T-helper 22 cell (primary cell): ENCODE results near the gene MAP3K20.
"Not testable (repeated sequence)": the region's sequence is repeated elsewhere in the genome, so short reads cannot be mapped to it uniquely, and the experiment has no call there.

ENCODE experiments used
- DNase-seq: peaks from one replicate; pipeline ENCODE4 v3.0.0-alpha.2; 2020; ENCODE audit warnings: low read depth

The MAP3K20 gene

GRCh38 chr2:173280853-173281252 is 205.2 kb downstream of the MAP3K20 start:
- no peak for DNase-seq

DNA sequence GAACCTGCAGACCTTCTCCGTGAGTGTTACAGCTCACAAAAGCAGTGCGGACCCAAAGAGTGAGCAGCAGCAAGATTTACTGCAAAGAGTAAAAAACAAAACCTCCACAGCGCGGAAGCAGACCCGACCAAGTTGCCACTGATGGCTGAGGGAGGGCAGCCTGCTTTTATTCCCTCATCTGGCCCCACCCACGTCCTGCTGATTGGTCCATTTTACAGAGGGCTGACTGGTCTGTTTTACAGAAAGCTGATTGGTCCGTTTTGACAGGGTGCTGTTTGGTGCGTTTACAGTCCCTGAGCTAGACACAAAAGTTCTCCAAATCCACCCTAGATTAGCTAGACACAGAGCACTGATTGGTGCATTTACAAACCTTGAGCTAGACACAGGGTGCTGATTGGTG is 206.3 kb downstream of the MAP3K20 start:
- DNase-seq, result not testable (repeated sequence)

GRCh38 chr2:173282795-173283545 is 207.3 kb downstream of the MAP3K20 start:
- no peak for DNase-seq

DNA sequence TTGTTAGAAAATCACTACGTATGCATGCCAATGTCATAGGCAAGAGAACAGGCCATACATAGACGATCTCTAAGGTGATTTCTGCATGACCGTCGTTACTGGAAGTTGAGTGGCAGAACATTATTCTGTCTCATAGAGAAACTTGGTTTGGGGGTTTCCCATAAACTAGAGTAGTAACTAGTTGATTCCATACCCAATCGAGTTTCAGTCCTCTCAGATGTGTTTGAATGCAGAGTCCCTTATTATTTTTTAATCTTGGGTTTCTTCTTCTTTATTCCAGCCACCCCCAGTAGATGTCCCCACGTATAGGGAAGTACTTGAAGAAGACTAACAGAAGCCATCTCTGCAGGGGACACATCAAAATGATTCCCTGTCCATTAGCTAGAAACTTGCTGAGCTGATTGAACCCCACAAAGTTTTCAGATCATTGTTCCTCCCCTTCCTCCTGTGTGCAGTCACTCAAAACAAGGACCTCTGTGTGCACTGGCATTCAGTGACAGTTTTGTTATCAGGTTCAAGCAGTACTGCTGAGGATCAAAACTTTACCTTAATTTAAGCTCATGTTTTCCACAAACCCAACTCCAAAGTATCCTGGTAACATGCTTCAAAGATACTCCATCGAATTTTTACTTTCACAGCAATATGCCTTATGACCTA is 210.6 kb downstream of the MAP3K20 start:
- no peak for DNase-seq

- no peak for DNase-seq
These were observed 211.9 kb downstream of the MAP3K20 start for GRCh38 chr2:173287594-173287993.

- DNase-seq, result no peak
These were observed 212.9 kb downstream of the MAP3K20 start for GRCh38 chr2:173288561-173288960.

DNA sequence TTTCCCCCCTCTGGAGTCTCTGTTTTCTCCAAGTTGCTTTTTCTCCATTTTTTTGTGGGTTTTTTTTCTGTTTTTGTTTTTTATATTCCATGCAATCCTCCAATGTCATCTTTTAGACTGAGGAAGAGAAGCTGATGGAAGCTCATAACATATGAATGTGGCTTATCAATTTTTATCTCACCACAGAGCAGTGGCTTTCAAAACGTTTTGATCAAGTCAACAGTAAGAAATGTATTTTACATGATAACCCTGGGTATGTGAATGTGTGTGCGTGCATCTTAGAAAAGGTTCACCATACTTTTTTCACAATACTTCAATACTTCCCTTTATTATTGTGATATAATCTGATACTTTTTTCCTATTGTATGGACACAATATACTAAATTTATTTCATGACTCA is 214.4 kb downstream of the MAP3K20 start:
- no peak for DNase-seq

- DNase-seq, result no peak
These were observed 214.9 kb downstream of the MAP3K20 start for GRCh38 chr2:173290518-173290917.

- DNase-seq, result no peak
These were observed 215.8 kb downstream of the MAP3K20 start for GRCh38 chr2:173291412-173291811.

- no peak for DNase-seq
These were observed 220.6 kb downstream of the MAP3K20 start for GRCh38 chr2:173296235-173296634.

- no peak for DNase-seq
These were observed 223.0 kb downstream of the MAP3K20 start for GRCh38 chr2:173298536-173299097.

GRCh38 chr2:173299764-173300163 is 224.1 kb downstream of the MAP3K20 start:
- no peak for DNase-seq

GRCh38 chr2:173300458-173300857 is 224.8 kb downstream of the MAP3K20 start:
- DNase-seq, result no peak

GRCh38 chr2:173301549-173301948 is 225.9 kb downstream of the MAP3K20 start:
- DNase-seq, result not testable (repeated sequence)

- DNase-seq, result no peak
These were observed 229.7 kb downstream of the MAP3K20 start for GRCh38 chr2:173305303-173305702.

DNA sequence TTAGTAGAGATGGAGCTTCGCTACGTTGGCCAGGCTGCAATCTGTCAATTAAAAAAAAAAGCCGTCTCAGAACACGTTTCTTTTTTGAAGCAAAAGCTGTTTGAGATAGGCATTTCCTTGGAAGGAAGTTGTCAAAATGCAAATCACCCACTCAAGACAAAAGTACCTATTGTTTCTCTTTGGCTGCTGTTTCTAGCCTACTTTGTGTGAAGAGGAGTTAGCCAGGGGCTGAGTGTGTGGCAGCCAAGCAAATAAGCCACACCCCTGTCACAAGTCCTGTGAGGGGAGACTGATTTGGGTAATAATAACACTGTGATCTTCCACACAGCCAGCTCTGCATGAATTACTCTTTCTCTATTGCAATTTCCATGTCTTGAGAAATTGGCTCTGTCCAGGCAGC is 231.6 kb downstream of the MAP3K20 start:
- no peak for DNase-seq

GRCh38 chr2:173309370-173309769 is 233.7 kb downstream of the MAP3K20 start:
- not testable (repeated sequence) for DNase-seq

- DNase-seq, result no peak
These were observed 236.4 kb downstream of the MAP3K20 start for GRCh38 chr2:173311844-173312606.
